ENCODE results near the gene CRP.

GRCh38 chr1:159719990-159720389 lies 5.6 kb upstream of the CRP start:
- TF ChIP-seq EZH2phosphoT487 (IDR thresholded peaks at IDR 0.05; ENCODE audit: low read depth, severe bottlenecking, unreplicated experiment) (no peak), EZH2 (IDR thresholded peaks at IDR 0.05; ENCODE audit: borderline replicate concordance) (no peak)
- TF ChIP-seq, protein P1, sequence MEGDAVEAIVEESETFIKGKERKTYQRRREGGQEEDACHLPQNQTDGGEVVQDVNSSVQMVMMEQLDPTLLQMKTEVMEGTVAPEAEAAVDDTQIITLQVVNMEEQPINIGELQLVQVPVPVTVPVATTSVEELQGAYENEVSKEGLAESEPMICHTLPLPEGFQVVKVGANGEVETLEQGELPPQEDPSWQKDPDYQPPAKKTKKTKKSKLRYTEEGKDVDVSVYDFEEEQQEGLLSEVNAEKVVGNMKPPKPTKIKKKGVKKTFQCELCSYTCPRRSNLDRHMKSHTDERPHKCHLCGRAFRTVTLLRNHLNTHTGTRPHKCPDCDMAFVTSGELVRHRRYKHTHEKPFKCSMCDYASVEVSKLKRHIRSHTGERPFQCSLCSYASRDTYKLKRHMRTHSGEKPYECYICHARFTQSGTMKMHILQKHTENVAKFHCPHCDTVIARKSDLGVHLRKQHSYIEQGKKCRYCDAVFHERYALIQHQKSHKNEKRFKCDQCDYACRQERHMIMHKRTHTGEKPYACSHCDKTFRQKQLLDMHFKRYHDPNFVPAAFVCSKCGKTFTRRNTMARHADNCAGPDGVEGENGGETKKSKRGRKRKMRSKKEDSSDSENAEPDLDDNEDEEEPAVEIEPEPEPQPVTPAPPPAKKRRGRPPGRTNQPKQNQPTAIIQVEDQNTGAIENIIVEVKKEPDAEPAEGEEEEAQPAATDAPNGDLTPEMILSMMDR (IDR thresholded peaks at IDR 0.05; ENCODE audit: poor library complexity), result no peak

Data from hepatocyte (in vitro differentiated cells).